Endothelial cell of coronary artery (primary cell): Measurements from ENCODE around the gene GLCCI1. TPM values are rescaled to one million over a fixed set of nuclear protein-coding genes. Genes with fewer than 3 reads are reported as not detected.

ENCODE experiments used
- total RNA-seq: library from RNA; depleted of rRNA; stranded (reverse); fragments of >200 nt; gene quantifications from 2 replicates; pipeline ENCODE4 v1.2.3, GENCODE V29; 2014

The GLCCI1 gene
- 1.5 and 2.5 TPM in 2 replicates for total RNA-seq

GRCh38 chr7:7968544-7969305 lies at the start of gene GLCCI1:
TSS of gene GLCCI1 (plus strand) at chr7:7968796. CDS start at chr7:7969351, 555 bp downstream.

